GM13977 (cell line): Measurements from ENCODE around the gene TRIM46.
"Not testable (repeated sequence)": the region's sequence is repeated elsewhere in the genome, so short reads cannot be mapped to it uniquely, and the experiment has no call there.

Experiments used
- DNase-seq: peaks from one replicate; pipeline ENCODE4 v3.0.0; 2012; ENCODE audit warnings: low spot score
- CTCF ChIP-seq: IDR thresholded peaks from 2 replicates; pipeline ENCODE4 v1.5.1; 2012; ENCODE audit warnings: mild to moderate bottlenecking, control low read depth; ENCODE audit not compliant: insufficient read depth; ENCODE audit errors: extremely low read depth, missing control alignments
- in situ Hi-C: fragments of 300-500 bp; cut with MboI; formaldehyde crosslinking; loops from one replicate; pipeline ENCODE4 v1.12.0; 2022; ENCODE audit warnings: low sequenced_read_pairs, low pct_unique_long_range_greater_than_20kb, mixed read lengths, inconsistent platforms; ENCODE audit not compliant: unreplicated experiment

TRIM46 gene

DNA sequence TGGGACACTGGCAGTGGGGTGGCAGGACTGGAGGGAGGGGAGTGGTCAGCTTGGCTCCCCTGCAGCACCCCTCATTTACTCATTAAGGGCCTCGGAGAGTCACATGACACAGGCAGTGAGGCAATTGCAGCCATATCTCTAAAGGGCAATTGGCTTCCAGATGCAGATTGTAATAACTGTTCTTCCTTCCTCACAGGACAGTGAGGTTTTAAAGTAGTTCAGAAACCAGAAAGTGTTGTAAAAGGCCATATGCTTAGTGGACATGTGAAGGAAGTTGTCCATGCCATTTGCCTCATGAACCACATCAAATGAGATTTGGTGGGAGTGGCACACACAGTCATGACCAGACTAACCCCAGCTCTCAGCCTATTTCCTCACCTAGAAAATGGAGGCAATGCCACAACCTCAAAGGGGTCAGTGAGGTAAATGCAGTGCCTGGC is 46.0 kb downstream of the TRIM46 start:
- DNase-seq = no peak
- no peak for TF ChIP-seq CTCF
- in situ Hi-C loops = no loop called here

GRCh38 chr1:155220211-155220965 is 46.7 kb downstream of the TRIM46 start:
- in situ Hi-C loops, DNase-seq: not testable (repeated sequence)

GRCh38 chr1:155223047-155223446 is 49.4 kb downstream of the TRIM46 start:
- in situ Hi-C loops = no loop called here

DNA sequence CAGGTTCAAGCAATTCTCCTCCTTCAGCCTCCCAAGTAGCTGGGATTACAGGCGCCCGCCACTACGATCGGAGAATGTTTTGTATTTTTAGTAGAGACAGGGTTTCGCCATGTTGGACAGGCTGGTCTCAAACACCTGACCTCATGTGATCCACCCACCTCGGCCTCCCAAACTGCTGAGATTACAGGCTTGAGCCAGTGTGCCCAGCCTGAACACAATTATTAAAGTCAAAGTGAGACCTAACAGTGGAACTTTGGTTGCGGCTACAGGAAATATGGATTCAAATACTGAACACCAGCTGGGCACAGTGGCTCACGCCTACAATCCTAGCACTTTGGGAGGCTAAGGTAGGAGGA is 51.7 kb downstream of the TRIM46 start:
- in situ Hi-C loops = not testable (repeated sequence)

More at GRCh38 chr1:155223047-155223446, 49.4 kb downstream of the TRIM46 start:
- no peak for DNase-seq
- TF ChIP-seq CTCF = no peak

DNA sequence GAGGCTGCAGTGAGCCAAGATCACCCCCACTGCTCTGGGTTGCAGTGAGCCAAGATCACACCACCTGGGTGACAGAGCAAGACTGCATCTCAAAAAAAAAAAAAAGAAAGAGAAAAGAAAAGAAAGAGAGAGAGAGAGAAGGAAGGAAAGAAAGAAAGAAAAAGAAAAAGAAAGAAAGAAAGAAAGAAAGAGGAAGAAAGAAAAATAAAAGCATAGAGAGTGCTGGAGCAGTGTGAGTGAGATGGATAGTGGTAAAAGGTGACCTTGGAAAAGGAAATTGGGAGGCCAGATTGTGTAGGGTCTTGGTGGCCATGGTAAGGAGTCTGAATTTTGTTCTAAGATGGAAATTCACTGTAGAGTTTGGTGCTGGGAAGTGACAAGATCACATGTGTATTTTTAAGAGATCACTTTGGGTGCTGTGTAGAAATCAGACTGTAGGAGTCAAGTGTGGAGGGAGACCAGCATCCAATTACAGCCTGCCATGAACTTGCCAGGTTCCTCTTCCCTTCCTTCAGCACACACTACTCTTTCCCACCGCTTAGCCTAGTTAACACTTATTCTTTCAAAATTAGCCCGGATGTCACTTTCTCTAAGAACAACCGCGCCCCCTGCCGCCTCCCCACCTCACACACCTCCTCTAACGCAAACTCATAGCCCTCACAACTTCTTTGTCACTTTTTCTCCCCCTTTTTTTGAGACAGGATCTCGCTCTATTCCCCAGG is 52.7 kb downstream of the TRIM46 start:
- TF ChIP-seq CTCF = peak; percentile 81
- peak; percentile 74 for DNase-seq
- in situ Hi-C loops = no loop called here

More for the DNA sequence above, 51.7 kb downstream of the TRIM46 start:
- DNase-seq = not testable (repeated sequence)

DNA sequence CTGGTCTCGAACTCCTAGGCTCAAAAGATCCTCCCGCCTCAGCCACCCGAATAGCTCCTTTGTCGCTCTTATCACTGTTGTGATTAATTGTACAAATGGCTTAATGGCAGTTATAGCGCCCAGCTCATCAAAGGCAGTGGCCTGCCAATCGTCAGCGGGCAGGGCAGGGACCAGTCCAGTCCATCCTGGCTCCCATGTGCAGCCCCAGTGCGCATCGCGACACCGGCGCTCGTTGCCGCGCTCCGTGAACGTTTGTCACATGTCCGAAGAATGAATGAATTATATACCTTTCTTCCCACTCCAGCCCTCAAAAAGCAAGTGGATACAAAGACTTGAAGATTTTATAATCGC is 53.2 kb downstream of the TRIM46 start:
- in situ Hi-C loops = no loop called here
- no peak for TF ChIP-seq CTCF
- DNase-seq = peak; percentile 50

- in situ Hi-C loops = no loop called here
- DNase-seq = peak; percentile 99
- TF ChIP-seq CTCF = peak; percentile 14
These were observed 53.8 kb downstream of the TRIM46 start for GRCh38 chr1:155227261-155228095.
